ENCODE measurements around the gene TULP4.

- no peak for TF ChIP-seq CTCF (tag by site-specific recombination; IDR thresholded peaks at IDR 0.05)
- no peak for TF ChIP-seq BCL11A (tag by site-specific recombination; IDR thresholded peaks at IDR 0.05; ENCODE audit: low read depth)
- no peak for TF ChIP-seq MZF1 (tag by site-specific recombination; IDR thresholded peaks at IDR 0.05; ENCODE audit: borderline replicate concordance)
- no peak for TF ChIP-seq ZBTB26 (tag by site-specific recombination; optimal IDR thresholded peaks at IDR 0.05)
- no peak for TF ChIP-seq ZNF138 (tag by site-specific recombination; IDR thresholded peaks at IDR 0.05; ENCODE audit: borderline replicate concordance)
- no peak for TF ChIP-seq ELK4 (IDR thresholded peaks at IDR 0.05; ENCODE audit: borderline replicate concordance, low read depth, low read length)
Observed at GRCh38 chr6:158361961-158362669, 49.9 kb downstream of the TULP4 start.

Data from HEK293 (cell line).